Activated CD4-positive, alpha-beta T cell treated with anti-CD3 and anti-CD28 coated beads for 1 hour (primary cell): Measurements from ENCODE around the gene PANX2.

Experiments used
- DNase-seq: peaks from one replicate; pipeline ENCODE4 v3.0.0-alpha.2; 2020

The PANX2 gene

GRCh38 chr22:50173311-50173982, 2.9 kb downstream of the PANX2 start:
- no peak for DNase-seq

GRCh38 chr22:50173983-50174355, 3.4 kb downstream of the PANX2 start:
- no peak for DNase-seq

GRCh38 chr22:50174382-50175190, 4.1 kb downstream of the PANX2 start:
- DNase-seq: no peak

- no peak for DNase-seq
Measured at GRCh38 chr22:50175191-50175461, 4.6 kb downstream of the PANX2 start.

- no peak for DNase-seq
Measured at GRCh38 chr22:50175921-50176849, 5.7 kb downstream of the PANX2 start.

- no peak for DNase-seq
Measured at GRCh38 chr22:50176850-50177536, 6.5 kb downstream of the PANX2 start.

GRCh38 chr22:50177537-50178470, 7.3 kb downstream of the PANX2 start:
- no peak for DNase-seq

- no peak for DNase-seq
Measured at GRCh38 chr22:50178471-50178864, 7.9 kb downstream of the PANX2 start.

GRCh38 chr22:50178871-50179869, 8.6 kb downstream of the PANX2 start:
- DNase-seq: no peak

GRCh38 chr22:50179937-50180726, 9.6 kb downstream of the PANX2 start:
- DNase-seq: no peak

- no peak for DNase-seq
Measured at GRCh38 chr22:50180727-50181521, 10.4 kb downstream of the PANX2 start.

GRCh38 chr22:50182176-50183081, 11.9 kb downstream of the PANX2 start:
- no peak for DNase-seq

GRCh38 chr22:50183141-50183971, 12.8 kb downstream of the PANX2 start:
- DNase-seq: no peak

- no peak for DNase-seq
Measured at GRCh38 chr22:50184004-50184901, 13.7 kb downstream of the PANX2 start.

- no peak for DNase-seq
Measured at GRCh38 chr22:50184902-50185374, 14.4 kb downstream of the PANX2 start.
